ENCODE measurements around the gene PIP5KL1.

Gene PIP5KL1

GRCh38 chr9:127931092-127931881 is 710 bp upstream of the PIP5KL1 start:
- Histone ChIP-seq H3K27ac (peak overlapping the region; percentile 43), H3K4me3 (IDR thresholded peaks at IDR 0.05; ENCODE audit: insufficient read depth, low read depth, low read length) (no peak overlapping the region), H3K4me2 (peak overlapping the region; percentile 96), H4K20me1 (ENCODE audit: insufficient read depth) (no peaks in the 10 kb centered on the region), H3K27me3 (ENCODE audit: insufficient read depth, low read depth) (no peaks in the 10 kb centered on the region), H3K9ac (peak overlapping the region; percentile 28; the same call in 1 of the 2 replicates), H3K4me1 (ENCODE audit: low read depth, poor library complexity, severe bottlenecking) (peaks cover 59% of the 10 kb centered on the region), H3K36me3 (ENCODE audit: insufficient read depth) (no peaks in the 10 kb centered on the region), H3K79me2 (ENCODE audit: insufficient read depth, low read depth) (peaks cover 12% of the 10 kb centered on the region), H2AFZ (ENCODE audit: low read depth) (0 out of 2 replicates have a peak overlapping the region, but pooled peaks have one; percentile 10)
- TF ChIP-seq CTCF (conservative IDR thresholded peaks at IDR 0.05; ENCODE audit: low read depth, low read length) = no peak

GRCh38 chr9:127929625-127929979 is 975 bp downstream of the PIP5KL1 start:
- Histone ChIP-seq H2AFZ (ENCODE audit: low read depth) (no peak overlapping the region), H3K4me2 (peak overlapping the region; percentile 96), H3K27me3 (ENCODE audit: insufficient read depth, low read depth) (no peaks in the 10 kb centered on the region), H4K20me1 (ENCODE audit: insufficient read depth) (no peaks in the 10 kb centered on the region), H3K79me2 (ENCODE audit: insufficient read depth, low read depth) (no peaks in the 10 kb centered on the region), H3K4me3 (IDR thresholded peaks at IDR 0.05; ENCODE audit: insufficient read depth, low read depth, low read length) (no peak overlapping the region), H3K9ac (peak overlapping the region; percentile 50; the same call in 1 of the 2 replicates), H3K27ac (peak overlapping the region; percentile 83), H3K36me3 (ENCODE audit: insufficient read depth) (no peaks in the 10 kb centered on the region), H3K4me1 (ENCODE audit: low read depth, poor library complexity, severe bottlenecking) (peaks cover 53% of the 10 kb centered on the region)
- TF ChIP-seq CTCF (conservative IDR thresholded peaks at IDR 0.05; ENCODE audit: low read depth, low read length) = no peak

- H3K36me3 ChIP-seq (ENCODE audit: insufficient read depth) = no peaks in the 10 kb centered on the region
- H3K79me2 ChIP-seq (ENCODE audit: insufficient read depth, low read depth) = no peaks in the 10 kb centered on the region
- H3K9ac ChIP-seq = peak overlapping the region; percentile 50
- no peaks in the 10 kb centered on the region for H3K27me3 ChIP-seq (ENCODE audit: insufficient read depth, low read depth)
- H3K4me1 ChIP-seq (ENCODE audit: low read depth, poor library complexity, severe bottlenecking) = peaks cover 53% of the 10 kb centered on the region
- no peak for TF ChIP-seq CTCF (conservative IDR thresholded peaks at IDR 0.05; ENCODE audit: low read depth, low read length)
- H3K27ac ChIP-seq = peak overlapping the region; percentile 83
- no peak overlapping the region for H3K4me3 ChIP-seq (IDR thresholded peaks at IDR 0.05; ENCODE audit: insufficient read depth, low read depth, low read length)
- 0 out of 2 replicates have a peak overlapping the region, but pooled peaks have one; percentile 12 for H2AFZ ChIP-seq (ENCODE audit: low read depth)
- H3K4me2 ChIP-seq = peak overlapping the region; percentile 96
- no peaks in the 10 kb centered on the region for H4K20me1 ChIP-seq (ENCODE audit: insufficient read depth)
Observed at GRCh38 chr9:127928676-127929624, 1.6 kb downstream of the PIP5KL1 start.

GRCh38 chr9:127927988-127928675 is 2.4 kb downstream of the PIP5KL1 start:
- Histone ChIP-seq H3K9ac (peak overlapping the region; percentile 50), H3K4me1 (ENCODE audit: low read depth, poor library complexity, severe bottlenecking) (peaks cover 53% of the 10 kb centered on the region), H2AFZ (ENCODE audit: low read depth) (peak overlapping the region; percentile 20; the same call in 1 of the 2 replicates), H4K20me1 (ENCODE audit: insufficient read depth) (no peaks in the 10 kb centered on the region), H3K4me3 (IDR thresholded peaks at IDR 0.05; ENCODE audit: insufficient read depth, low read depth, low read length) (no peak overlapping the region), H3K4me2 (peak overlapping the region; percentile 96), H3K79me2 (ENCODE audit: insufficient read depth, low read depth) (no peaks in the 10 kb centered on the region), H3K27ac (peak overlapping the region; percentile 83), H3K36me3 (ENCODE audit: insufficient read depth) (no peaks in the 10 kb centered on the region), H3K27me3 (ENCODE audit: insufficient read depth, low read depth) (no peaks in the 10 kb centered on the region)
- TF ChIP-seq CTCF (conservative IDR thresholded peaks at IDR 0.05; ENCODE audit: low read depth, low read length) = no peak
